ENCODE results near the gene BRD3. TPM values are rescaled to one million over a fixed set of nuclear protein-coding genes. Genes with fewer than 3 reads are reported as not detected.

Gene BRD3
- total RNA-seq, 1 donor from 2014 or later = 32.0 TPM

DNA sequence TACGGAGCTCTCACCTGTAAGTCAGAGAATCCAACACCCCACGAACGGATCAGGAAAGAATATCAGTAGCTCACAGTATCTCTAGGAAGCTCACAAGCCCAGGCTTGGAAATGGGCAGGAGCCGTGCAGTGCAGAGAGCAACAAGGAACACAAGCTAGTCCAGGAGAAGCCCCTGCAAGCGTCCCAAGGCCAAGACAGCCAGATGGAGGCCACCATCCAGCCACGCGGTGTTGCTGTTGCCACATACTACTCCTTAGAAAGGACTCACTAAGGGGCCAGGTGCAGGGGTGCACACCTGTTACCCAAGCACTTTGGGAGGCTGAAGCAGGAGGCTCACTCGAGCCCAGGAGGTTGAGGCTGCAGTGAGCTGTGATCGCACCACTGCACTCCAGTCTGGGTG lies 60.3 kb downstream of the BRD3 start:
- intact Hi-C loops (cut with DNase I) = no loop called here
- no peak overlapping the region for H3K4me3 ChIP-seq
- no peak overlapping the region for H3K27ac ChIP-seq
- TF ChIP-seq, protein P1, sequence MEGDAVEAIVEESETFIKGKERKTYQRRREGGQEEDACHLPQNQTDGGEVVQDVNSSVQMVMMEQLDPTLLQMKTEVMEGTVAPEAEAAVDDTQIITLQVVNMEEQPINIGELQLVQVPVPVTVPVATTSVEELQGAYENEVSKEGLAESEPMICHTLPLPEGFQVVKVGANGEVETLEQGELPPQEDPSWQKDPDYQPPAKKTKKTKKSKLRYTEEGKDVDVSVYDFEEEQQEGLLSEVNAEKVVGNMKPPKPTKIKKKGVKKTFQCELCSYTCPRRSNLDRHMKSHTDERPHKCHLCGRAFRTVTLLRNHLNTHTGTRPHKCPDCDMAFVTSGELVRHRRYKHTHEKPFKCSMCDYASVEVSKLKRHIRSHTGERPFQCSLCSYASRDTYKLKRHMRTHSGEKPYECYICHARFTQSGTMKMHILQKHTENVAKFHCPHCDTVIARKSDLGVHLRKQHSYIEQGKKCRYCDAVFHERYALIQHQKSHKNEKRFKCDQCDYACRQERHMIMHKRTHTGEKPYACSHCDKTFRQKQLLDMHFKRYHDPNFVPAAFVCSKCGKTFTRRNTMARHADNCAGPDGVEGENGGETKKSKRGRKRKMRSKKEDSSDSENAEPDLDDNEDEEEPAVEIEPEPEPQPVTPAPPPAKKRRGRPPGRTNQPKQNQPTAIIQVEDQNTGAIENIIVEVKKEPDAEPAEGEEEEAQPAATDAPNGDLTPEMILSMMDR (IDR thresholded peaks at IDR 0.05) = no peak
- H3K36me3 ChIP-seq = no peaks in the 10 kb centered on the region
- H3K4me1 ChIP-seq = no peaks in the 10 kb centered on the region
- no peaks in the 10 kb centered on the region for H3K9me3 ChIP-seq
- DNase-seq (ENCODE audit: low spot score in 2 of 2) = no peak
- H3K27me3 ChIP-seq = no peaks in the 10 kb centered on the region

DNA sequence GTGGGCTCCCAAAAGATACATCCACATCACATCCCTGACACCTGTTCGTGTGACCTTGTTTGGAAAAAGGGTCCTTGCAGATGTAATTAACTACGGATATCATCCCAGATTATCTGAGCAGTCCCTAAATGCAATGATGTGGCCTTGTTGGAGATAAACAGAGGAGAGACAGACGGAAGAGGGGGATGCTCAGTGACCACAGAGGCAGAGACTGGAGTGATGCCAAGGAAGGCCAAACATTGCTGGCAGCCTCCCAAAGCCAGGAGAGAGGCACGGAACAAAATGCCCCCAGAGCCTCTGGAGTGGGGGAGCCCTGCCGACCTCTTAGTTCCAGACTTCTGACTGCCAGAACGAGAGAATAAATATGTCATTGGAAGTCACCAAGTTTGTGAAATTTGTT lies 60.7 kb downstream of the BRD3 start:
- no peaks in the 10 kb centered on the region for H3K4me1 ChIP-seq
- no peak overlapping the region for H3K4me3 ChIP-seq
- H3K36me3 ChIP-seq = no peaks in the 10 kb centered on the region
- TF ChIP-seq, protein P1 (IDR thresholded peaks at IDR 0.05) = no peak
- DNase-seq (ENCODE audit: low spot score in 2 of 2) = no peak
- intact Hi-C loops (cut with DNase I) = no loop called here
- no peaks in the 10 kb centered on the region for H3K9me3 ChIP-seq
- H3K27ac ChIP-seq = no peak overlapping the region
- no peaks in the 10 kb centered on the region for H3K27me3 ChIP-seq

DNA sequence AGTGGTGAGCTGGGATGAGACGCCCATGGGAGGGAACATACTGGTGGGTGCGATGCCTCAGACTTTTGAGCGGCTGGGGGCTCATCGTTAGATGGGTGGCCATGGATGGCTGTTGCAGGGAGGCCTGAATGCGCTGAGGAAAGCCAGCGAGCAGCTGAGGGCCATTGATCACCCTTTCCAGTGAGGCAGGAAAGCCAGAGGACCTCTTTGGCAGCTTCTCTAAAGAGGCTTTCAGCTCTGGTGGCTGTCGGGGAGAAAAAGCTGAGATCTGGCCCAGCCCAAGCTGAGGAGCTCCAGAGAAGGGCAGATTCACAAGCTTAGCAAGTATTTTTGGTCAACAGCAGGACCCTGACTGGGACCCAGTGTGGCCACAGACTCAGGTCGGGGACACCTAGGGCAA lies 62.4 kb downstream of the BRD3 start:
- no peaks in the 10 kb centered on the region for H3K4me1 ChIP-seq
- no peaks in the 10 kb centered on the region for H3K9me3 ChIP-seq
- TF ChIP-seq, protein P1 (IDR thresholded peaks at IDR 0.05) = no peak
- no peak overlapping the region for H3K27ac ChIP-seq
- no peak overlapping the region for H3K4me3 ChIP-seq
- no peaks in the 10 kb centered on the region for H3K36me3 ChIP-seq
- H3K27me3 ChIP-seq = no peaks in the 10 kb centered on the region
- DNase-seq (ENCODE audit: low spot score in 2 of 2) = no peak
- intact Hi-C loops (cut with DNase I) = no loop called here

DNA sequence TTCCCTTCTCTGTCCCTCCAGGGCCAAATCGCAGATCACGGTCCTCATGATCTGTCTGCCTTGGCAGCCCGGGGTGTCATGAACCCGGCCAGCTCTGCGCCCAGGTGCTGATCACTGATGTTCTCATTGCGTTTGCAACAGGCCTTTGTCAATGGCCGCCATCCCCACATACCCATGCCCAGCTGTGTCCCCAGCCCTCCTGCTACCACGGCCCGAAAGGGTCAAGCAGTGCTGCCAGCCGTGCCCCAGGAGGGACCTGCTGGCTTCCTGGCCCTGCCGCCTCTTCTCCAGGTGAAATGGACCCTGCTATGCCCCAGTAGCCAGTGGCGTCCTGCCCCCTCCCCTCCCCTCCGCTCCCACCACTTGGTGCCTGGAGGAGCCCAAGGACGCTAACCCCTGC lies 62.9 kb downstream of the BRD3 start:
- H3K27ac ChIP-seq = no peak overlapping the region
- H3K4me1 ChIP-seq = no peaks in the 10 kb centered on the region
- DNase-seq (ENCODE audit: low spot score in 2 of 2) = no peak
- no peaks in the 10 kb centered on the region for H3K36me3 ChIP-seq
- no peak overlapping the region for H3K4me3 ChIP-seq
- no peaks in the 10 kb centered on the region for H3K9me3 ChIP-seq
- intact Hi-C loops (cut with DNase I) = no loop called here
- H3K27me3 ChIP-seq = no peaks in the 10 kb centered on the region
- TF ChIP-seq, protein P1 (IDR thresholded peaks at IDR 0.05) = no peak

DNA sequence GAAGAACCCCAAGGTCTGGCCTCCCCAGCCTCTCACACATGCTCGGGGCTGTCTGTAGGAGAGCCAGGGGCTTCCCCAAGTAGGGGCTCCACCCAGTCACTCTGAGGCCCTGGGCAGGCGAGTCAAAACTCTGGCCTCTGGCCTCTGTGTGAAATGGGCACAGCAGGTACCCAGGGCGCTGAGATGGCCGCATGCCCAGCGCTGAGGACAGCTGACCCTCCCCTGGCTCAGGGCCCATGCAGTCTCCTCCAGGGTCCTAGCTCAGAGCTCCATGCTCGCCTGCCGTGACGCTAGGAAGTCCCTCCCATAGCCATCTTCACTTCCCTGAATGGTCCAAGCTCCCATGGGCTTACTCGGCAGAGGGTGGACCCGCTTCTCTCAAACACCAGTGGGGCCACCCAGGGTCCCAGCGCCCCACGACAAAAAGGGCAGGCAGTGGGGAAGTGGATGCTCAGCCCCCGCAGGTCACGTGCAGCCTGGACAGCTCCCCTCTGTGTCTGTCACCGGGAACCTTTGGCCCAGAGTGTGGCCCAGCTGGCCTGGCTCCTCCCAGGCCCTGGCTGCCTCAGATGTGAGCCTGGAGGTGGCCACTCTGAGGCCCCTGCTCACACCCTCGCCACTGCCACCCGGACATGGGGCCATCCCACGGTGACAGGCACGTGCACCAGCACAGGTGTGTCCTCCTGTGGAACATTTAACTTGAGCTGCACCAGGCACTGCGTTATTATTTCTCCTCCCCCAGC lies 63.5 kb downstream of the BRD3 start:
- intact Hi-C loops (cut with DNase I) = no loop called here
- Histone ChIP-seq H3K36me3 (no peaks in the 10 kb centered on the region), H3K4me1 (no peaks in the 10 kb centered on the region), H3K4me3 (no peak overlapping the region), H3K27ac (no peak overlapping the region), H3K27me3 (no peaks in the 10 kb centered on the region), H3K9me3 (no peaks in the 10 kb centered on the region)
- TF ChIP-seq, protein P1 (IDR thresholded peaks at IDR 0.05) = no peak
- no peak for DNase-seq (ENCODE audit: low spot score in 2 of 2)

DNA sequence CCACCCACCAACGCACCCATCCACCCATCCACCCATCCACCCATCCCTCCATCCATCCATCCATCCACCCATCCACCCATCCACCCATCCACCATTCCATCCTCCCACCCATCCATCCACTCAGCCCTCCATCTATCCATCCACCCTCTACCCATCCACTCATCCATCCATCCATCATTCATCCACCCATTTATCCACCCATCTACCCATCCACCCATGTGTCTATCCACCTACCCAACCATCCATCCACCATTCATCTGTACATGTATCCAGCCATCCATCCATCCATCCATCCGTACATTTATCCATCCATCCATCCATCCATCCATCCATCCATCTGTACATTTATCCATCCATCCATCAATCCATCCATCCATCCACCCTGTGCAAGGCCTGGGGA lies 64.6 kb downstream of the BRD3 start:
- H3K4me1 ChIP-seq = no peaks in the 10 kb centered on the region
- no peaks in the 10 kb centered on the region for H3K27me3 ChIP-seq
- H3K9me3 ChIP-seq = no peaks in the 10 kb centered on the region
- no peak for DNase-seq (ENCODE audit: low spot score in 2 of 2)
- TF ChIP-seq, protein P1 (IDR thresholded peaks at IDR 0.05) = no peak
- intact Hi-C loops (cut with DNase I) = no loop called here
- no peak overlapping the region for H3K27ac ChIP-seq
- no peak overlapping the region for H3K4me3 ChIP-seq
- no peaks in the 10 kb centered on the region for H3K36me3 ChIP-seq
